Parathyroid adenoma (tissue), 2 donors: ENCODE measurements around the gene ENC1.
A peak's percentile ranks its signal among the peaks of the same experiment; 100 is the strongest.

ENCODE experiments used
- H2AFZ ChIP-seq: fragments of 300-600 bp; sonication (generic); one replicate; pipeline ENCODE4 v1.7.0; 2017; ENCODE audit warnings: antibody characterized with exemption, mild to moderate bottlenecking
- H3K27ac ChIP-seq: fragments of 300-600 bp; sonication (generic); one replicate; pipeline ENCODE4 v1.7.0; 2017
- H3K27me3 ChIP-seq: fragments of 300-600 bp; sonication (generic); one replicate; pipeline ENCODE4 v1.7.0; 2017; ENCODE audit warnings: low read length; ENCODE audit not compliant: control insufficient read depth, insufficient read depth
- H3K36me3 ChIP-seq: fragments of 300-600 bp; sonication (generic); one replicate; pipeline ENCODE4 v1.7.0; 2017; ENCODE audit warnings: low read length; ENCODE audit not compliant: control insufficient read depth, insufficient read depth
- H3K4me1 ChIP-seq: fragments of 300-600 bp; sonication (generic); one replicate; pipeline ENCODE4 v1.7.0; 2017; ENCODE audit warnings: control low read depth
- H3K4me2 ChIP-seq: fragments of 300-600 bp; sonication (generic); one replicate; pipeline ENCODE4 v1.7.0; 2017; ENCODE audit warnings: low read length
- H3K4me3 ChIP-seq: fragments of 300-600 bp; sonication (generic); one replicate; pipeline ENCODE4 v1.7.0; 2017; ENCODE audit warnings: low read depth, low read length
- H3K79me2 ChIP-seq: fragments of 300-600 bp; sonication (generic); one replicate; pipeline ENCODE4 v1.7.0; 2017; ENCODE audit warnings: control low read depth
- H3K9ac ChIP-seq: fragments of 300-600 bp; sonication (generic); one replicate; pipeline ENCODE4 v1.7.0; 2017; ENCODE audit warnings: mild to moderate bottlenecking
- H3K9me3 ChIP-seq: fragments of 300-600 bp; sonication (generic); one replicate; pipeline ENCODE4 v1.7.0; 2017; ENCODE audit warnings: low read length; ENCODE audit not compliant: control insufficient read depth
- CTCF ChIP-seq: fragments of 300-600 bp; sonication (generic); IDR thresholded peaks from one replicate; pipeline ENCODE4 v1.7.0; 2017; ENCODE audit warnings: antibody characterized with exemption, mild to moderate bottlenecking
- donor health status: primary hyperparathyroidism.

ENC1 gene

GRCh38 chr5:74624931-74625505 is 15.5 kb downstream of the ENC1 start:
- no peak overlapping the region for H2AFZ ChIP-seq
- no peak overlapping the region for H3K4me2 ChIP-seq
- H3K27ac ChIP-seq = no peak overlapping the region
- H3K79me2 ChIP-seq = no peaks in the 10 kb centered on the region
- no peaks in the 10 kb centered on the region for H3K36me3 ChIP-seq
- no peaks in the 10 kb centered on the region for H3K9me3 ChIP-seq
- H3K27me3 ChIP-seq = no peaks in the 10 kb centered on the region
- no peak overlapping the region for H3K9ac ChIP-seq
- H3K4me1 ChIP-seq = peaks cover 7% of the 10 kb centered on the region
- H3K4me3 ChIP-seq = no peak overlapping the region
- TF ChIP-seq CTCF = no peak

- Histone ChIP-seq H3K4me3 (no peak overlapping the region), H3K4me1 (peaks cover 7% of the 10 kb centered on the region), H3K4me2 (no peak overlapping the region), H3K9me3 (no peaks in the 10 kb centered on the region), H3K27me3 (no peaks in the 10 kb centered on the region), H2AFZ (no peak overlapping the region), H3K79me2 (no peaks in the 10 kb centered on the region), H3K36me3 (no peaks in the 10 kb centered on the region), H3K27ac (peak overlapping the region; percentile 11), H3K9ac (no peak overlapping the region)
- TF ChIP-seq CTCF = no peak
These were observed 16.0 kb downstream of the ENC1 start for GRCh38 chr5:74624501-74624900.

GRCh38 chr5:74623748-74624408 is 16.6 kb downstream of the ENC1 start:
- Histone ChIP-seq H3K27me3 (no peaks in the 10 kb centered on the region), H3K27ac (peak overlapping the region; percentile 50), H3K36me3 (no peaks in the 10 kb centered on the region), H3K4me3 (no peak overlapping the region), H3K4me1 (peaks cover 7% of the 10 kb centered on the region), H3K79me2 (no peaks in the 10 kb centered on the region), H3K4me2 (no peak overlapping the region), H2AFZ (no peak overlapping the region), H3K9ac (no peak overlapping the region), H3K9me3 (no peaks in the 10 kb centered on the region)
- no peak for TF ChIP-seq CTCF

GRCh38 chr5:74623006-74623611 is 17.4 kb downstream of the ENC1 start:
- no peak for TF ChIP-seq CTCF

More at GRCh38 chr5:74623006-74623611, 17.4 kb downstream of the ENC1 start:
- Histone ChIP-seq H2AFZ (no peak overlapping the region), H3K4me1 (peaks cover 7% of the 10 kb centered on the region), H3K9me3 (no peaks in the 10 kb centered on the region), H3K4me2 (peak overlapping the region; percentile 10), H3K36me3 (no peaks in the 10 kb centered on the region), H3K27ac (peak overlapping the region; percentile 50), H3K4me3 (no peak overlapping the region), H3K79me2 (no peaks in the 10 kb centered on the region), H3K27me3 (no peaks in the 10 kb centered on the region), H3K9ac (no peak overlapping the region)
